GM18520 (cell line): ENCODE data around the gene KDM4B.

Experiments
- ATAC-seq: cut with Tn5 transposase; IDR thresholded peaks from one replicate; pipeline ENCODE4 v1.9.1; 2021; ENCODE audit not compliant: unreplicated experiment

KDM4B gene

GRCh38 chr19:5103061-5103701 lies 134.3 kb downstream of the KDM4B start:
- no peak for ATAC-seq

DNA sequence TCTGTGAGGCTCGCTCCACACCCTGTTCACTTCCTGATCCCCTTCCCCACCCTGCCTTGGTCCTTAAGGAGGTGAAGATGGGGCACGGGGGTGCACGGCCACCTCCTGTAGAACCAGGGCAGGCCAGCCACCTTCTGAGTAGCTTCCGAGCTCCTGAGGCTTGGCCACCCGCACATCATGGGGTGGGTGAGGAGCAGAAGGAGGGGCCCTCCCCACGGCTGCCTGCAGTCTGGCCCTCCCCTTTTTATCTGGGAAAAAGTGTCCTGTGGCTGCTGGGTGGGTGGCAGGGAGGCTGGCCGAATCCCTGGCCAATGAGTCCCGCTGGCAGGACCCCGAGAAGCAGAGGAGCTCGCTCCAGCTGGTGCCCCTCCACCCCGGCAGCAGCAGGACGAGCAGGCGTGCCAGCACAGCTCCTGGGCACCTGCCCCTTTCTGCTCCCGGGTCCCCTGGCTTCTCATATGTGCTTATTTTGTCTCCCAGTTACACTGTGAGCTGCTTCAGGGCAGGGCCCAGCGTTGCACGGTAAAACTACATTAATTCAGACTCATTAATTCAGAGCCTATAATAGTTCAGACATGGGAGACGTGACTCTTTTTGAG lies 135.0 kb downstream of the KDM4B start:
- ATAC-seq: no peak

DNA sequence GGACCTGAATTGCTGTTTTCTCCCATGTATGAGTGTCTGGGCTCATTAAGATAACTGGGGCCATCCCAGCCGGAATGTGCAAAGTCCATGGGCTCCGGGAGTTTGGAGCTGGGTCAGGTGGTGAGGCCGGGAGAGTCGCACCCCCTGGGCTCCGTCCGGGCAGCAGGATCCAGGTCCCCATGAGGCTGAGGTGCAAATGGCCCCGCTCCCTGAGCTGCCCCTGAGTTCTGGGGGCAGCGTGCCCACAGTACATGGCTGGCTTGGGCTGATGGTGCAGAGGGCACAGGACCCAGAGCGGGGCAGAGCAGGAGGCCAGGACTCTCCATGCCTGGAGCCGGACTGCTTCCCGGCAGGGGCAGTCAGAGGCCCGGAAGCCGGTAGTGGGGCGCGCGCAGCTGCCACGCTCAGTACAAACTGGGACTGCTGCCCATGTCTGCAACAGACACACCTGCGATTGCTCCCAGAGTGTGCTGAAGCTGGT lies 136.0 kb downstream of the KDM4B start:
- no peak for ATAC-seq

GRCh38 chr19:5106191-5106726 lies 137.3 kb downstream of the KDM4B start:
- ATAC-seq: no peak

GRCh38 chr19:5106971-5107370 lies 138.1 kb downstream of the KDM4B start:
- ATAC-seq: no peak

GRCh38 chr19:5107432-5108122 lies 138.7 kb downstream of the KDM4B start:
- ATAC-seq: no peak

DNA sequence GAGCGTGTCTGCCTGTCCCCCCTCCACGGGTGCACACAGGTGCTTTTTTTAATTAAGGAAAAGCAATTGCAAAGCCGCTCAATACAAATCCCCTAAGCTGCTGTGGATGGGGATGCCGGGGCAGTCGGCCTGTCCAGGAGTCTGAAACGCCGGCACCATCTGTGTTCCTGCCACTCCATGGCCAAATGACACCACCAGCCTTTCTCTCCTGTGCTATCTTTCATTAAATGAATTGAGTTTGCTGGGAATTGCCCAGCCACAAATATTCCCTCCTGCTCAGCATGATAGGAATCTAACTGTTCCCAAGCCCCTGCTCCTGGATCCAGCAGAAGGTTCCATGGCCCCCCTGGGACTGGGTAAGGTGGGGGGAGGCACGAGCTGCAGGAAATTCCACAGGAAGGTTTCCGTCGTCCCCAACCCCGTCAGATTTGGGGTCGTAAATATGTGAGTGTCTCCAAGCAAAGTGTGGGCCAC lies 139.2 kb downstream of the KDM4B start:
- no peak for ATAC-seq

DNA sequence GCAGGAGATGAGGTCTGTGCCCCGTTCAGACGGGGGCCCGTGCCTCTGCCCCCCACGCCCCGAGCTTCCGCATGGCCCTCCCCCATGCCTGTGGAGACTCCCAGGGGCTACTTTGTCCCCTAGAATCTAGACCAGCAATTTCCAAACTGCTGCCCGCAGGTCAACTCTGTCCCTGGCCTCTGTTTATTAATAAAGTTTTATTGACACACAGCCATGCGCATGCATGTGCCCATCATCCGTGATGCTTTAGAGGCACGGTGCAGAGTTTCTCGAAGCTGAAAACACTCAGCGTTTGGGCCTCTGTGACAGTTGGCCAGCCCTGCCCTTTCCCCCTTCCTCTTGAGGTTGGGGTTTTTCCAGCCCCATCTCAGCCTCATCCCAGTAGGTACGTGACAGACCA lies 140.0 kb downstream of the KDM4B start:
- ATAC-seq: no peak

DNA sequence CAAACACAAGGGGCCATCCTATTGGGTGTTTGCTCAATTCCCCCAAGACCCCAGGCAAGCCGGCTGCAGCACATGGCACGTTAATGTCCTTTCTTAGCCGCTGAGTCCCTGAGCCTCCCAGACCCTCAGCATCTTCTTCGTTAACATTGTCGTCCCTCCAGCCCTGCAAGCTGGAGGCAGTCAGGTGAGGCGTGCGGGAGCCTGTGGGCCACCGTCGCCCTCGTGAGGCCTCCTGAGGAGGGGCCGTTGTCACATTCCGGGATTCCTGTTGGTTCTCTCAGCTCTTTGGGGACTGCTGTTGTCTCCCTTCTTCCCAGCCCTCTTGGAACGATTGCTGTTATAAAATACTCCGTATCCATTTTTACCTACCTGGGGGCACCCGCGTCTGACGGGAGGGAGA lies 140.6 kb downstream of the KDM4B start:
- no peak for ATAC-seq

DNA sequence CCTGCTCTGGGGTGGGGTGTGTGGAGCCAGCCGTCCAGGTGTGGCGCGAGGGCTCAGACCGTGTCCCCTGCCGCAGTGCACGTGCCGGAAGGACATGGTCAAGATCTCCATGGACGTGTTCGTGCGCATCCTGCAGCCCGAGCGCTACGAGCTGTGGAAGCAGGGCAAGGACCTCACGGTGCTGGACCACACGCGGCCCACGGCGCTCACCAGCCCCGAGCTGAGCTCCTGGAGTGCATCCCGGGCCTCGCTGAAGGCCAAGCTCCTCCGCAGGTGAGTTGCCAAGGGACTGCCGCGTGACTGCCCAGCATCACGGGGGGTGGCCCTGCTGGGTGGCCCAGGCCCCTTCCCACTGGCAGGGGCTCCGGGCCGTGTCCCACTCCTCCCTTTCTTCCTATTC lies 141.6 kb downstream of the KDM4B start:
- no peak for ATAC-seq

- ATAC-seq: no peak
Observed at GRCh38 chr19:5111051-5111450, 142.1 kb downstream of the KDM4B start.

DNA sequence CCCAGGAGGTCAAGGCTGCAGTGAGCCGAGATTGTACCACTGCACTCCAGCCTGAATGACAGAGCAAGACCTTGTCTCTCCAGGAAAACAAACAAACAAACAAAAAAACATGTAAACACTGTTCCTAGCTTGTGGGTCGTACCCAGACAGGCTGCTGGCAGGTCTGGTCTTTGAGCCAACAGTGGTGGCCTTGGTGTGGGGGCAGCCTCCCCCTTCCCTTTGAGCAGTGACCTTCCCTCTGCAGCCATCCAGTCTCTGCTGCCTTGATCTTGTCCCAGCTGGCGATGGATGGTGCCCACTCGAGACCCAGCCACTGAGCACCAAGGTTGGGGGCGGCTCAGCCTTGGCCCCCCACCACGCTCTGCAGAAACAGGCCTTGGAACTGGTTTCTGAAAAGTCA lies 143.3 kb downstream of the KDM4B start:
- no peak for ATAC-seq

GRCh38 chr19:5112681-5113575 lies 144.0 kb downstream of the KDM4B start:
- no peak for ATAC-seq

GRCh38 chr19:5113633-5114586 lies 145.0 kb downstream of the KDM4B start:
- ATAC-seq: no peak

GRCh38 chr19:5114727-5115126 lies 145.8 kb downstream of the KDM4B start:
- ATAC-seq: no peak

DNA sequence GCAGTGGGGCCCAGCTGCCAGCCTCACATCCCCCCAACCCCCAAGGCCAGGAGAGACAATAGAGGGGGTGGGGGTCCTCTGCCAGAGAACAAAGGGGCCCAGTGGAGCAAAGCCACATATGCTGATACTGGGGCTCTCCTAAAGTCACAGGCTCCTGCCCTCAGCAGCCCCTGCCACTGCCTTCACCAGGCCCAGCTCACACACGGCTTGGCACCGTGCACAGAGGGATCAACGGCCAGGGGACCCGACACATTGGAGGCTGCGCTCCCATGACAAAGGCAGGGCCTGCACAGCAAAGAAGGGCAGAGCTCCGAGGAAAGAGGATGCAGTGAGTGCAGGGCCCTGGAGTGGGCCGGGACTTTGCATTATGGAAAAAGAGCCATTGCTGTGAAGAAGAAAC lies 146.4 kb downstream of the KDM4B start:
- ATAC-seq: no peak

- no peak for ATAC-seq
Observed at GRCh38 chr19:5115771-5116202, 146.9 kb downstream of the KDM4B start.

GRCh38 chr19:5116292-5116691 lies 147.4 kb downstream of the KDM4B start:
- ATAC-seq: no peak

GRCh38 chr19:5117421-5117820 lies 148.5 kb downstream of the KDM4B start:
- ATAC-seq: no peak

GRCh38 chr19:5118026-5118425 lies 149.1 kb downstream of the KDM4B start:
- no peak for ATAC-seq
